ENCODE data around the gene FOXN3.

Gene FOXN3

GRCh38 chr14:89241257-89241656 is 175.8 kb downstream of the FOXN3 start:
- no peaks in the 10 kb centered on the region for H3K27me3 Mint-ChIP-seq
- peak overlapping the region; percentile 86 for H3K27ac Mint-ChIP-seq
- H3K36me3 Mint-ChIP-seq = peaks cover 12% of the 10 kb centered on the region
- peaks cover 43% of the 10 kb centered on the region for H3K4me1 Mint-ChIP-seq
- ATAC-seq (ENCODE audit: low read depth) (peak; percentile 76), DNase-seq (ENCODE audit: low spot score in 2 of 2) (no peak)
- no peak overlapping the region for H3K4me3 Mint-ChIP-seq
- no peaks in the 10 kb centered on the region for H3K9me3 Mint-ChIP-seq

- DNase-seq (ENCODE audit: low spot score in 2 of 2) = no peak
- Mint-ChIP-seq H3K27ac (no peak overlapping the region), H3K9me3 (no peaks in the 10 kb centered on the region), H3K4me1 (peaks cover 45% of the 10 kb centered on the region), H3K27me3 (no peaks in the 10 kb centered on the region), H3K4me3 (no peak overlapping the region), H3K36me3 (peaks cover 16% of the 10 kb centered on the region)
- no peak for ATAC-seq (ENCODE audit: low read depth)
These were observed 176.6 kb downstream of the FOXN3 start for GRCh38 chr14:89240414-89240813.

GRCh38 chr14:89239023-89239422 is 178.0 kb downstream of the FOXN3 start:
- H3K4me1 Mint-ChIP-seq = peaks cover 42% of the 10 kb centered on the region
- no peaks in the 10 kb centered on the region for H3K27me3 Mint-ChIP-seq
- no peak overlapping the region for H3K27ac Mint-ChIP-seq

GRCh38 chr14:89237921-89238529 is 179.0 kb downstream of the FOXN3 start:
- DNase-seq (ENCODE audit: low spot score in 2 of 2) (no peak), ATAC-seq (ENCODE audit: low read depth) (no peak)
- Mint-ChIP-seq H3K27me3 (no peaks in the 10 kb centered on the region), H3K9me3 (no peaks in the 10 kb centered on the region), H3K4me3 (no peak overlapping the region), H3K27ac (no peak overlapping the region), H3K36me3 (peaks cover 17% of the 10 kb centered on the region), H3K4me1 (peaks cover 38% of the 10 kb centered on the region)

More at GRCh38 chr14:89239023-89239422, 178.0 kb downstream of the FOXN3 start:
- H3K9me3 Mint-ChIP-seq = no peaks in the 10 kb centered on the region
- H3K4me3 Mint-ChIP-seq = no peak overlapping the region
- no peak for ATAC-seq (ENCODE audit: low read depth)
- H3K36me3 Mint-ChIP-seq = peaks cover 15% of the 10 kb centered on the region
- DNase-seq (ENCODE audit: low spot score in 2 of 2) = no peak

GRCh38 chr14:89236851-89237250 is 180.2 kb downstream of the FOXN3 start:
- Mint-ChIP-seq H3K9me3 (no peaks in the 10 kb centered on the region), H3K27ac (no peak overlapping the region), H3K4me1 (peaks cover 32% of the 10 kb centered on the region), H3K27me3 (no peaks in the 10 kb centered on the region), H3K36me3 (peaks cover 17% of the 10 kb centered on the region), H3K4me3 (no peak overlapping the region)
- DNase-seq (ENCODE audit: low spot score in 2 of 2) (no peak), ATAC-seq (ENCODE audit: low read depth) (no peak)

- Mint-ChIP-seq H3K27ac (no peak overlapping the region), H3K4me1 (peaks cover 40% of the 10 kb centered on the region)
- no peak for ATAC-seq (ENCODE audit: low read depth)
These were observed 183.8 kb downstream of the FOXN3 start for GRCh38 chr14:89233184-89233583.

GRCh38 chr14:89232265-89233070 is 184.6 kb downstream of the FOXN3 start:
- ATAC-seq (ENCODE audit: low read depth) (no peak), DNase-seq (ENCODE audit: low spot score in 2 of 2) (no peak)
- Mint-ChIP-seq H3K9me3 (no peaks in the 10 kb centered on the region), H3K36me3 (peaks cover 13% of the 10 kb centered on the region), H3K4me3 (no peak overlapping the region), H3K27me3 (no peaks in the 10 kb centered on the region), H3K4me1 (peaks cover 42% of the 10 kb centered on the region), H3K27ac (no peak overlapping the region)

More at GRCh38 chr14:89233184-89233583, 183.8 kb downstream of the FOXN3 start:
- Mint-ChIP-seq H3K4me3 (no peak overlapping the region), H3K36me3 (peaks cover 15% of the 10 kb centered on the region), H3K27me3 (no peaks in the 10 kb centered on the region), H3K9me3 (no peaks in the 10 kb centered on the region)
- no peak for DNase-seq (ENCODE audit: low spot score in 2 of 2)

GRCh38 chr14:89231426-89232113 is 185.5 kb downstream of the FOXN3 start:
- Mint-ChIP-seq H3K36me3 (peaks cover 12% of the 10 kb centered on the region), H3K4me1 (peaks cover 44% of the 10 kb centered on the region), H3K4me3 (no peak overlapping the region), H3K9me3 (no peaks in the 10 kb centered on the region), H3K27ac (no peak overlapping the region), H3K27me3 (no peaks in the 10 kb centered on the region)
- no peak for ATAC-seq (ENCODE audit: low read depth)
- DNase-seq (ENCODE audit: low spot score in 2 of 2) = no peak

GRCh38 chr14:89228921-89229639 is 188.0 kb downstream of the FOXN3 start:
- Mint-ChIP-seq H3K36me3 (peaks cover 5% of the 10 kb centered on the region), H3K9me3 (no peaks in the 10 kb centered on the region), H3K4me1 (peaks cover 40% of the 10 kb centered on the region), H3K4me3 (no peak overlapping the region), H3K27ac (peak overlapping the region; percentile 78), H3K27me3 (no peaks in the 10 kb centered on the region)
- ATAC-seq (ENCODE audit: low read depth) (no peak), DNase-seq (ENCODE audit: low spot score in 2 of 2) (no peak)

GRCh38 chr14:89227496-89227836 is 189.6 kb downstream of the FOXN3 start:
- no peaks in the 10 kb centered on the region for H3K9me3 Mint-ChIP-seq
- H3K27me3 Mint-ChIP-seq = no peaks in the 10 kb centered on the region
- H3K27ac Mint-ChIP-seq = peak overlapping the region; percentile 35
- no peak overlapping the region for H3K4me3 Mint-ChIP-seq
- H3K36me3 Mint-ChIP-seq = peaks cover 5% of the 10 kb centered on the region
- DNase-seq (ENCODE audit: low spot score in 2 of 2) = no peak
- no peak for ATAC-seq (ENCODE audit: low read depth)
- peaks cover 37% of the 10 kb centered on the region for H3K4me1 Mint-ChIP-seq

GRCh38 chr14:89226801-89227495 is 190.1 kb downstream of the FOXN3 start:
- Mint-ChIP-seq H3K4me3 (no peak overlapping the region), H3K9me3 (no peaks in the 10 kb centered on the region), H3K36me3 (peaks cover 5% of the 10 kb centered on the region), H3K27me3 (no peaks in the 10 kb centered on the region), H3K4me1 (peaks cover 37% of the 10 kb centered on the region), H3K27ac (peak overlapping the region; percentile 35)
- no peak for DNase-seq (ENCODE audit: low spot score in 2 of 2)
- ATAC-seq (ENCODE audit: low read depth) = no peak

- no peaks in the 10 kb centered on the region for H3K9me3 Mint-ChIP-seq
- peak overlapping the region; percentile 81 for H3K27ac Mint-ChIP-seq
- ATAC-seq (ENCODE audit: low read depth) (no peak), DNase-seq (ENCODE audit: low spot score in 2 of 2) (no peak)
- H3K36me3 Mint-ChIP-seq = peaks cover 6% of the 10 kb centered on the region
- peaks cover 39% of the 10 kb centered on the region for H3K4me1 Mint-ChIP-seq
- H3K27me3 Mint-ChIP-seq = no peaks in the 10 kb centered on the region
- no peak overlapping the region for H3K4me3 Mint-ChIP-seq
These were observed 191.4 kb downstream of the FOXN3 start for GRCh38 chr14:89225607-89226006.

- peak; percentile 54 for ATAC-seq (ENCODE audit: low read depth)
- H3K4me3 Mint-ChIP-seq = no peak overlapping the region
- H3K36me3 Mint-ChIP-seq = peaks cover 19% of the 10 kb centered on the region
- no peaks in the 10 kb centered on the region for H3K27me3 Mint-ChIP-seq
- H3K27ac Mint-ChIP-seq = peak overlapping the region; percentile 74
- H3K4me1 Mint-ChIP-seq = peaks cover 27% of the 10 kb centered on the region
- H3K9me3 Mint-ChIP-seq = no peaks in the 10 kb centered on the region
- no peak for DNase-seq (ENCODE audit: low spot score in 2 of 2)
These were observed 195.8 kb downstream of the FOXN3 start for GRCh38 chr14:89221109-89221810.
